Measurements from ENCODE around the gene CNMD.

CNMD gene

GRCh38 chr13:52739468-52740071, at the start of gene CNMD:
Gene CNMD, minus strand, starts transcription at chr13:52739820. Its CDS starts 119 bp downstream, at chr13:52739701.
- DNase-seq, result no peak

GRCh38 chr13:52788011-52788410, 48.4 kb upstream of the CNMD start:
- no peak for DNase-seq

- no peak for DNase-seq
Measured at GRCh38 chr13:52787235-52787634, 47.6 kb upstream of the CNMD start.

GRCh38 chr13:52786766-52787165, 47.1 kb upstream of the CNMD start:
- peak; percentile 36 for DNase-seq

- no peak for DNase-seq
Measured at GRCh38 chr13:52785739-52786138, 46.1 kb upstream of the CNMD start.

- DNase-seq, result no peak
Measured at GRCh38 chr13:52784591-52785340, 45.1 kb upstream of the CNMD start.

- no peak for DNase-seq
Measured at GRCh38 chr13:52783943-52784342, 44.3 kb upstream of the CNMD start.

GRCh38 chr13:52782471-52783448, 43.1 kb upstream of the CNMD start:
- DNase-seq, result no peak

GRCh38 chr13:52780611-52781010, 41.0 kb upstream of the CNMD start:
- no peak for DNase-seq

GRCh38 chr13:52780092-52780491, 40.5 kb upstream of the CNMD start:
- no peak for DNase-seq

- DNase-seq, result no peak
Measured at GRCh38 chr13:52779103-52779502, 39.5 kb upstream of the CNMD start.

- DNase-seq, result no peak
Measured at GRCh38 chr13:52776726-52777125, 37.1 kb upstream of the CNMD start.

GRCh38 chr13:52775511-52775910, 35.9 kb upstream of the CNMD start:
- DNase-seq, result no peak

GRCh38 chr13:52767949-52768516, 28.4 kb upstream of the CNMD start:
- no peak for DNase-seq

- DNase-seq, result no peak
Measured at GRCh38 chr13:52765611-52766390, 26.2 kb upstream of the CNMD start.

- peak; percentile 92 for DNase-seq
Measured at GRCh38 chr13:52760077-52760476, 20.5 kb upstream of the CNMD start.

- DNase-seq, result no peak
Measured at GRCh38 chr13:52758114-52758513, 18.5 kb upstream of the CNMD start.

GRCh38 chr13:52751196-52751595, 11.6 kb upstream of the CNMD start:
- no peak for DNase-seq

- no peak for DNase-seq
Measured at GRCh38 chr13:52750713-52751112, 11.1 kb upstream of the CNMD start.

GRCh38 chr13:52749419-52749818, 9.8 kb upstream of the CNMD start:
- DNase-seq, result peak; percentile 44

GRCh38 chr13:52746141-52746540, 6.5 kb upstream of the CNMD start:
- DNase-seq, result no peak

GRCh38 chr13:52744842-52745375, 5.3 kb upstream of the CNMD start:
- DNase-seq, result no peak
